A549 (cell line): ENCODE data around the gene RNF2. TPM values are rescaled to one million over a fixed set of nuclear protein-coding genes. Genes with fewer than 3 reads are reported as not detected.
A peak's percentile ranks its signal among the peaks of the same experiment; 100 is the strongest.

Source experiments
- ATAC-seq, 2 experiments: fragments of 200-7000 bp in 1 of 2; fragments of >200 bp in 1 of 2; cut with Nextera tagmentation in 1 of 2; cut with Tn5 transposase in 1 of 2; 3 replicates each; pipeline versions ENCODE4 v1.8.0 to v1.9.1; 2018 to 2020; ENCODE audit warnings: mild to moderate bottlenecking in 1 of 2, moderate library complexity in 1 of 2
- CTCF ChIA-PET: fragments of 300-600 bp; sonication (Branson Sonifier 250); formaldehyde crosslinking; extraction: SDS; loops from one replicate; lab custom pipeline; 2021; ENCODE audit warnings: antibody characterized with exemption, inconsistent platforms; lab: Yijun Ruan, JAX
- POLR2A ChIA-PET: fragments of 350-600 bp; formaldehyde crosslinking; extraction: SDS; loops from one replicate; lab custom pipeline; 2021; ENCODE audit warnings: antibody characterized with exemption, inconsistent platforms; lab: Yijun Ruan, JAX
- DNase-seq, 2 experiments: peaks; one replicate each; pipeline versions ENCODE4 v3.0.0 to v3.0.0-alpha.2; 2011 to 2016; ENCODE audit warnings: low read depth in 1 of 2, low spot score in 1 of 2
- FAIRE-seq: peaks from 2 replicates; lab custom pipeline; 2011; peaks lifted over from hg19 to GRCh38; lab: Jason Lieb, UNC
- H3K27ac ChIP-seq, 2 experiments: fragments of >200 bp; sonication (Bioruptor Twin); formaldehyde crosslinking; 3 replicates each; pipeline ENCODE4 v1.5.1; 2016 to 2017
- H3K4me1 ChIP-seq: fragments of >200 bp; sonication (Bioruptor Twin); formaldehyde crosslinking; 3 replicates; pipeline ENCODE4 v1.6.1; 2016
- H3K4me2 ChIP-seq: fragments of >200 bp; sonication (Bioruptor Twin); formaldehyde crosslinking; 3 replicates; pipeline ENCODE4 v1.6.1; 2016
- H3K4me3 ChIP-seq: fragments of >200 bp; sonication (Bioruptor Twin); formaldehyde crosslinking; 3 replicates; pipeline ENCODE4 v1.5.1; 2016
- H3K9me3 ChIP-seq: fragments of >200 bp; sonication (Bioruptor Twin); formaldehyde crosslinking; 3 replicates; pipeline ENCODE4 v1.6.1; 2016
- BCL3 ChIP-seq: fragments of >200 bp; sonication (Bioruptor Twin); formaldehyde crosslinking; IDR thresholded peaks from 3 replicates; pipeline ENCODE4 v1.6.1; 2016
- CBX2 ChIP-seq: fragments of 200-600 bp; sonication (generic); IDR thresholded peaks from 2 replicates; pipeline ENCODE4 v1.6.1; 2016; ENCODE audit warnings: low read depth, mild to moderate bottlenecking, borderline replicate concordance
- CHD4 ChIP-seq: fragments of 200-600 bp; sonication (generic); IDR thresholded peaks from 2 replicates; pipeline ENCODE4 v1.6.1; 2016; ENCODE audit warnings: antibody characterized with exemption, mild to moderate bottlenecking, borderline replicate concordance
- ELK1 ChIP-seq: fragments of 150-350 bp; IDR thresholded peaks from 2 replicates; pipeline ENCODE4 v1.6.1; 2014; ENCODE audit warnings: low read depth, mild to moderate bottlenecking, low read length
- KDM1A ChIP-seq: fragments of 200-600 bp; sonication (generic); IDR thresholded peaks from 2 replicates; pipeline ENCODE4 v1.6.1; 2016; ENCODE audit warnings: low read depth, mild to moderate bottlenecking
- MAX ChIP-seq: IDR thresholded peaks from 2 replicates; pipeline ENCODE4 v1.6.1; 2012
- NFE2L2 ChIP-seq: fragments of 150-350 bp; conservative IDR thresholded peaks from 2 replicates; pipeline ENCODE4 v1.6.1; 2014; ENCODE audit warnings: low read length
- RARB ChIP-seq: fragments of 250-450 bp; sonication (Bioruptor Pico); IDR thresholded peaks from 2 replicates; pipeline ENCODE4 v1.8.0; 2021; ENCODE audit warnings: mild to moderate bottlenecking, moderate library complexity
- RCOR1 ChIP-seq: fragments of 150-350 bp; IDR thresholded peaks from 2 replicates; pipeline ENCODE4 v1.6.1; 2014; ENCODE audit warnings: antibody characterized with exemption, low read length, low read depth
- REST ChIP-seq: fragments of 200-600 bp; sonication (generic); IDR thresholded peaks from 2 replicates; pipeline ENCODE4 v1.6.1; 2016; ENCODE audit warnings: antibody characterized with exemption, mild to moderate bottlenecking, moderate library complexity
- SREBF2 ChIP-seq: fragments of 450-650 bp; IDR thresholded peaks from 2 replicates; pipeline ENCODE4 v1.6.1; 2014; ENCODE audit warnings: mild to moderate bottlenecking, moderate library complexity
- TFCP2L1 ChIP-seq: fragments of 250-450 bp; sonication (Bioruptor Pico); IDR thresholded peaks from 2 replicates; pipeline ENCODE4 v1.5.0; 2021; ENCODE audit warnings: mild to moderate bottlenecking
- TP53 ChIP-seq: fragments of 250-450 bp; sonication (Bioruptor Pico); IDR thresholded peaks from 2 replicates; pipeline ENCODE4 v1.5.0; 2021; ENCODE audit warnings: mild to moderate bottlenecking, moderate library complexity
- ZC3H11A ChIP-seq: fragments of 450-650 bp; IDR thresholded peaks from 2 replicates; pipeline ENCODE4 v1.6.1; 2014; ENCODE audit warnings: antibody characterized with exemption, mild to moderate bottlenecking
- WGBS: methylation state at CpG from one replicate; pipeline ENCODE4 v1.1.6; 2017; ENCODE audit errors: missing lambda C conversion rate; 5-methylcytosine and 5-hydroxymethylcytosine counted together
- polyA plus RNA-seq, 4 experiments: library from polyadenylated mRNA; depleted of rRNA in 3 of 4; stranded (reverse); fragments of >200 nt; fragmentation: RNase III in 1 of 4; extraction: RNeasy Plus Mini Kit Qiagen cat#74134 plus additional on column Dnase treatment in 1 of 4; gene quantifications; 2 replicates in 3 of 4; 3 replicates in 1 of 4; pipeline ENCODE4 v1.2.3, GENCODE V29; 2011 to 2017

RNF2 gene
- polyA plus RNA-seq, 2 of the 4 experiments (the other 2 are of a cell fraction), result 16.6 to 38.2 TPM

GRCh38 chr1:185014941-185015340 lies 30.4 kb upstream of the RNF2 start:
- no peak for TF ChIP-seq MAX
- no peak for TF ChIP-seq ELK1
- no peak for TF ChIP-seq ZC3H11A
- no peak for TF ChIP-seq BCL3
- TF ChIP-seq CHD4, result no peak
- TF ChIP-seq TP53 (CRISPR knock-in tag), result no peak
- TF ChIP-seq CBX2, result no peak
- no peak for TF ChIP-seq RCOR1
- TF ChIP-seq REST, result no peak
- TF ChIP-seq SREBF2, result no peak
- TF ChIP-seq TFCP2L1 (CRISPR knock-in tag), result no peak
- no peak for FAIRE-seq
- Histone ChIP-seq H3K4me1 (peaks cover 14% of the 10 kb centered on the region), H3K4me3 (no peak overlapping the region), H3K9me3 (no peaks in the 10 kb centered on the region), H3K27ac (no peak overlapping the region), H3K4me2 (no peak overlapping the region)
- 68% methylated on average over 3 of the region's 3 CpGs for WGBS
- no peak for DNase-seq
- POLR2A ChIA-PET, result no interaction called here
- ATAC-seq, result no peak
- CTCF ChIA-PET, result no interaction called here

GRCh38 chr1:185015631-185016030 lies 29.7 kb upstream of the RNF2 start:
- 94% methylated on average over 3 of the region's 3 CpGs for WGBS
- CTCF ChIA-PET, result no interaction called here
- no peaks in the 10 kb centered on the region for H3K9me3 ChIP-seq
- DNase-seq (no peak), FAIRE-seq (no peak), ATAC-seq (no peak)
- peaks cover 14% of the 10 kb centered on the region for H3K4me1 ChIP-seq
- no peak overlapping the region for H3K27ac ChIP-seq
- POLR2A ChIA-PET, result no interaction called here
- H3K4me3 ChIP-seq, result no peak overlapping the region
- no peak overlapping the region for H3K4me2 ChIP-seq
- TF ChIP-seq SREBF2 (no peak), NFE2L2 (no peak)

- H3K27ac ChIP-seq, result peak overlapping the region in 1 of 2 experiments; percentile 65; a peak in 4 of 6 replicates
- H3K4me3 ChIP-seq, result no peak overlapping the region
- DNase-seq (peak in 1 of 2 experiments; percentile 28), FAIRE-seq (no peak), ATAC-seq (peak in 1 of 2 experiments; percentile 50; a peak in 4 of 6 replicates)
- H3K4me1 ChIP-seq, result peaks cover 14% of the 10 kb centered on the region
- POLR2A ChIA-PET, result interaction anchor here (0.5 kb wide), 1 partner anchor 643 kb away, joined by 3 read pairs; no protein-coding TSS in a partner anchor
- WGBS, result 29% methylated on average over 2 of the region's 2 CpGs
- TF ChIP-seq RARB (CRISPR knock-in tag), result no peak
- no peak for TF ChIP-seq KDM1A
- CTCF ChIA-PET, result no interaction called here
- no peaks in the 10 kb centered on the region for H3K9me3 ChIP-seq
- H3K4me2 ChIP-seq, result peak overlapping the region; percentile 65
Measured at GRCh38 chr1:185016880-185017279, 28.5 kb upstream of the RNF2 start.
